HG02798 (cell line): Measurements from ENCODE around the gene GSK3A.

Experiments
- ATAC-seq: cut with Tn5 transposase; IDR thresholded peaks from one replicate; pipeline ENCODE4 v1.9.1; 2021; ENCODE audit warnings: mild to moderate bottlenecking; ENCODE audit not compliant: unreplicated experiment, poor library complexity

GSK3A gene

DNA sequence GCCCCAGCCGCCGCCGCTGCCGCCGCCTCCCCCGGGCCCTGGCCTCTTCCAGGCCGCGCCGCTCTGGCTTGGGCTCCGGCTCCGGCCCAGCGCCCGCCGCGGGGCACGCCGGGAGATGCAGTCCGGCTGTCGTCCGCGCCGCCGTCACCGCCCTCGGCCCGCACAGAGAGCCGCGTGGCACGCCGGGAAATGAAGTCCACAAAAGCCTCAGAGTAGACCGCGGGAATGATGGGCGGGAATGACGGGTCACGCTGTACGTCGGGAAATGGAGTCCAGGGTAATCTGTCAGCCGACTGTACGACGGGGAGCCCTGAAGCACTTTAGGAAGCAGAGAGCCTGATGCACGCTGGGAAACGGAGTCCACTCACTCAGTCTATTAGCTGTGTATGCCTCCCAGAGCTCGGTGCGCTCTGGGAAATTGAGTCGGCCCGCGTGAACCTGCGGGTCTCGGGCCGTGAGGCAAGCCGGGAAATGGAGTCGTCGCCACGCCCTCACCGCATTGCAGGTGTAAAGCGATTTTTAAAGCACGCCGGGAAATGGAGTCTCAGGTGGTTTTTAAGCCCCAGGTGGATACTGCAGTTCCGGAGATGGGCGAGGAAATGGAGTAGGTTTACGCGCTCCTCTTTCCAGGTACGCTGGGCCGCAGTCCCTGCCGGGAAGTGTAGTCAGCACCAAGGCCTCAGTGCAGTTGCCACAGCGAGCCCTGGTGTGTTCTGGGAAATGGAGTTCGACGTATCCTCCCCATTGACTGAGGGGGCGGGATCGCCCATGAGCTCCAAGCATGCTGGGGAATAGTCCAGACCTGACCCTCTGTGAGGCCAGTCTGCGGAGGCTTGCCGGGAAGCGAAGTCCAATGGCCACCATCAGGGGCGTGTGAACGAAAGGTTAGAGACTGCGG is at the start of gene GSK3A:
Gene GSK3A, minus strand, starts transcription at position 91 of the 898 bp plus-strand sequence. CDS start 137 bp downstream, outside the sequence.
- peak; percentile 71 for ATAC-seq

DNA sequence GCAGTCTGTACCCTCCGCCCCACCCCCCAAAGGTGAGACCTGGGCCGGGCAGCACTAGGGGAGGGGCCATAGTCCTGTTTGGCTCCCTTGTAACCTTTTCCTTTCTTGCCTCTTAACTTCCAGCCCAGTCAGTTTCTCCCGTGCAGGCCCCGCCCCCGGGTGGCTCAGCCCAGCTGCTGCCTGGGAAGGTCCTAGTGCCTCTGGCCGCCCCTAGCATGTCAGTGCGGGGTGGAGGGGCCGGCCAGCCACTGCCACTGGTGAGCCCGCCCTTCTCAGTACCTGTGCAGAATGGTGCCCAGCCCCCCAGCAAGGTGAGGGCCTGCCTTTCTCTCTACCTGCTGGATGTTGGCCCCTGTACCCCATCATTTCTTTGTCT is 49.0 kb upstream of the GSK3A start:
- ATAC-seq, result no peak

DNA sequence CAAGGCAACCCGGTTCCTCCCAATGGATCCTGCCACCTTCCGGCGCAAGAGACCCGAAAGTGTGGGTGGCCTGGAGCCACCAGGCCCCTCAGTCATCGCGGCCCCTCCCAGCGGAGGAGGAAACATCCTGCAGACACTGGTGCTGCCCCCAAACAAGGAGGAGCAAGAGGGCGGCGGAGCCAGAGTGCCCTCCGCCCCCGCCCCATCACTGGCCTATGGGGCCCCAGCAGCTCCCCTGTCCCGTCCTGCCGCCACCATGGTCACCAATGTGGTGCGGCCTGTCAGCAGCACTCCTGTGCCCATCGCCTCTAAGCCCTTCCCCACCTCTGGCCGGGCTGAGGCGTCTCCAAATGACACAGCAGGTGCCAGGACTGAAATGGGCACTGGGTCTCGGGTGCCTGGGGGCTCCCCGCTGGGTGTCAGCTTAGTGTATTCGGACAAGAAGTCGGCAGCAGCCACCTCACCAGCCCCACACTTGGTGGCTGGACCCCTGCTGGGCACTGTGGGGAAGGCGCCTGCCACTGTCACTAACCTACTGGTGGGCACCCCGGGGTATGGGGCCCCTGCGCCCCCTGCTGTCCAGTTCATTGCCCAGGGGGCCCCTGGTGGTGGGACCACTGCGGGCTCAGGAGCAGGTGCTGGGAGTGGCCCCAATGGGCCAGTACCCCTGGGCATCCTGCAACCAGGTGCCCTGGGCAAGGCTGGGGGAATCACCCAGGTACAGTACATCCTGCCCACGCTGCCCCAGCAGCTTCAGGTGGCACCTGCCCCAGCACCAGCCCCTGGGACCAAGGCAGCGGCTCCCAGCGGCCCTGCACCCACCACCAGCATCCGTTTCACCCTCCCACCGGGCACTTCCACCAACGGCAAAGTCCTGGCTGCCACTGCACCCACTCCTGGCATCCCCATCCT is 48.4 kb upstream of the GSK3A start:
- ATAC-seq, result no peak

DNA sequence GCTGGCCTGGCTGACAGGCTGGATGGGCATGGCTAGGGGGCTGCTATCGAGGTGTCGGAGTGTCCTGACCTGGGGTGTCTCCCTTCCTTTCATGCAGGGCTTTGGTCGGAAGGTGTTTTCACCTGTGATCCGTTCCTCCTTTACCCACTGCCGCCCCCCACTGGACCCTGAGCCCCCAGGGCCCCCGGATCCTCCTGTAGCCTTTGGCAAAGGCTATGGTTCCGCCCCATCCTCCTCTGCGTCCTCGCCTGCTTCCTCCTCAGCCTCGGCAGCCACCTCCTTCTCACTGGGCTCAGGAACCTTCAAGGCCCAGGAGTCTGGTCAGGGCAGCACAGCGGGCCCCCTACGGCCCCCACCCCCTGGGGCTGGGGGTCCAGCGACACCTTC is 47.7 kb upstream of the GSK3A start:
- ATAC-seq, result no peak

DNA sequence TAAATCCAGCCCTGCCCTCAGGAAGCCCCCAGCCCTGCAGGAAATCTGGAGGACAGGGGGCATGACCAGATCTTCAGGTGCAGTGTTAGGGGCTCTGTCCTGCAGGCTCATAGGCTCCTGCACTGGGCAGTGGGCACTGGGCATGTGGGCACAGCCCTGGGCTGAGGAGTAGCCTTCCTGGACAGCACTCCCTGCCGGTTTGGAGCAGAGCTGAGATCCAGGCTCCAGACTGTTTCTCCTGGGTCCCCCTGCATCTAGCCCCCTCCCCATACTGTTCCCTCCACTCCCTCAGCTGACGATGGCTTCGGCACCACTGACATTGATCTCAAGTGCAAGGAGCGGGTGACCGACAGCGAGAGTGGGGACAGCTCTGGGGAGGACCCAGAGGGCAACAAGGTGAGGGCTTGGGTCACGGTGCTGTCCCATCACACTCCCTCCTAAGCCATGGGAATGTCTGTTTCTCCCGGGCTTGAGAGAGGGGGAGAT is 47.2 kb upstream of the GSK3A start:
- ATAC-seq, result no peak

DNA sequence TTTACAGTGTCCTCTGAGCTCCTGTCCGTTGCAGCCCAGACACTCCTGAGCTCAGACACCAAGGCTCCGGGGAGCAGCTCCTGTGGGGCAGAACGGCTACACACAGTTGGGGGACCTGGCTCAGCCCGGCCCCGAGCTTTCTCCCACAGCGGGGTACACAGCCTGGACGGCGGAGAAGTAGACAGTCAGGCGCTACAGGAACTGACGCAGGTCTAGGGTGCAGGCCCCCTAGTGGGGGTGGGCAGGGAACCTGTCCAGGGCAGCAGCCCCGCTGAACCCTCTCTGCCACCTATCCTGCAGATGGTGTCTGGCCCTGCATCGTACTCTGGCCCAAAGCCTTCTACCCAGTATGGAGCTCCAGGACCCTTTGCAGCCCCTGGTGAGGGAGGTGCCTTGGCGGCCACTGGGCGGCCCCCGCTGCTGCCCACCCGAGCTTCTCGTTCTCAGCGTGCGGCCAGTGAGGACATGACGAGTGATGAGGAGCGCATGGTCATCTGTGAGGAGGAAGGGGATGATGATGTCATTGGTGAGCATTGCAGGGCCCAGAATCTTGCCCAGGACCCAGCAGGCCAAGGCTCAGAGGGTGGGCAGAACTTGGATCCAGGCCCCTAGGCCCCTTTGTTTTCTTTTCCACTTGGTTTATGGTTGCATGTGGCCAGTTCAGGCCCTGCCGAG is 46.6 kb upstream of the GSK3A start:
- no peak for ATAC-seq

DNA sequence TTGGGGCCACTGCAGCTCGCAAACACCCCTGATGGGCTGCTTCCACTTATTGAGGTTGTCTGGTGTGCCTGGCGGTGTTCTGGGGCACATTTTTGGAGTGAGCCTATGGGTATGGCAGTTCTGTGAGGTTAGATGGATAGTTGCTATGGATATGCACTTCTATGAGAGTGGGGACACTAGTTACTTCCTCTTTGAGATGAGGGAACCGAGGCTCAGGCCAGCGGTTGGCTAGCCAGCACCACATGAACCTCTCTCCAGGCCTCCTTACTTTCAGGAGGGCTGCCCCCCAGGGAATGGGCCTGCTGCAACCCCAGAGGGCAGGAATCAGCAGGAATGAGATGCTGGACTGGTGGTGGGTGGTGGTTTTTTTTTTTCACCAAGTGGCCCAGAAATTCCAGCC is 46.0 kb upstream of the GSK3A start:
- ATAC-seq, result no peak

DNA sequence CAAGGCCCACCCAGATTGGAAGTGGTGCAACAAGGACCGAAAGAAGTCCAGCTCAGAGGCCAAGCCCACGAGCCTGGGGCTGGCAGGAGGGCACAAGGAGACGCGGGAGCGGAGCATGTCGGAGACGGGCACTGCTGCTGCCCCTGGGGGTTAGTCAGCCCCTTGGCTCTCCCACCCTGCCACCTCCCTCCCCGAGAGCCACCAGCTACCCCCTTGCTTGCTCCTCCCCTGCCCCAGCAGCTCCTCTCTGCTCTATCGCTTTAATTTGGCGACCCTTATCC is 45.4 kb upstream of the GSK3A start:
- no peak for ATAC-seq

DNA sequence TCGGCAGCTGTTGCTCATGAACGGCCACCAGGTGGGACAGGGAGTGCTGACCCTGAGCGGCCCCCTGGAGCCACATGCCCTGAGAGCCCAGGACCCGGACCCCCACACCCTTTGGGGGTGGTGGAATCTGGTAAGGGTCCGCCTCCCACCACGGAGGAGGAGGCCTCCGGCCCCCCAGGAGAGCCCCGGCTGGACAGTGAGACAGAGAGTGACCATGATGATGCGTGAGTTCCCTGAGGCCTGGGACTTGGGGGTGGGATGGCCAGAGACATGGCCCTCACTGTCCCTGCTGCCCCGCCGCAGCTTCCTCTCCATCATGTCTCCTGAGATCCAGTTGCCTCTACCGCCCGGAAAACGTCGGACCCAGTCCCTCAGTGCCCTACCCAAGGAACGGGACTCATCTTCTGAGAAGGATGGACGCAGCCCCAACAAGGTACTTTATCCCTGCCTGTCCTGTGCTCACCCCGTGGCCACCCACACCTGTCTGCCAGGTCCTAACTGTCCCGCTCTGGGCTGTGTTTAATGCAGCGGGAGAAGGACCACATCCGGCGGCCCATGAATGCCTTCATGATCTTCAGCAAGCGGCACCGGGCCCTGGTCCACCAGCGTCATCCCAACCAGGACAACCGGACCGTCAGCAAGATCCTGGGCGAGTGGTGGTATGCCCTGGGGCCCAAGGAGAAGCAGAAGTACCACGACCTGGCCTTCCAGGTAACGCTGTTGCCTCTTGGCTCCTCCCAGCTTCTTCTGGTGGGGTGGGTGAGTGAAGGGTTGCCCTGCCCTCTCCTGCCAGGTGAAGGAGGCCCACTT is 44.8 kb upstream of the GSK3A start:
- no peak for ATAC-seq

DNA sequence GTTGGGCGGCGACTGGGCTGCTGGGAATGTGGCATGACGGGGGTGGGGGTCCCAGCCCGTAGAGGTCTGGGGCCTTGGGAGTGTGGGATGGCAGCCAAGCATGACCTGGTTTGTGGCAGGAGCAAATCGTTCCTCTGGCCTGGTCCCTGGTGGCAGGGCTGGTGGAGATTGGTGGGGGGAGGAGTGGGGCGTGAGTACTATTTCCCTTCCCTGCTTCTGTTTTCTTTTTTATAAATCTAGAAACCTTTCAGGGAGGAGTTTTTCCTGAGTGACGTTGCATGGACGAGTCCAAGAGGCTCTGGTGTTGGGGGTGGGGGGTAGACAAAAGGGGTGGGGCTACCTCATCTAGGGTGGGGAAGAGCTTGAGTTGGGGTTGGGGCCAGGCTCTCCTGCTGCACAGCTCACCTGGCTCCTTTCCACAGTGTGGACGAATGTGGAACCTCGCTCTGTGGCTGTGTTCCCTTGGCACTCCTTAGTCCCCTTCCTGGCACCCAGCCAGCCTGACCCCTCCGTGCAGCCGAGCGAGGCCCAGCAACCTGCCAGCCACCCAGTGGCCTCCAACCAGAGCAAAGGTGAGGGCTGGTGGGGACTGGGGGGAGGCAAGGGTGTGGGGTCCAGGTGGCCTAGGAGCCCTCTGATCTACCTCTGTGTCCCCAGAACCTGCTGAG is 44.1 kb upstream of the GSK3A start:
- ATAC-seq, result no peak

DNA sequence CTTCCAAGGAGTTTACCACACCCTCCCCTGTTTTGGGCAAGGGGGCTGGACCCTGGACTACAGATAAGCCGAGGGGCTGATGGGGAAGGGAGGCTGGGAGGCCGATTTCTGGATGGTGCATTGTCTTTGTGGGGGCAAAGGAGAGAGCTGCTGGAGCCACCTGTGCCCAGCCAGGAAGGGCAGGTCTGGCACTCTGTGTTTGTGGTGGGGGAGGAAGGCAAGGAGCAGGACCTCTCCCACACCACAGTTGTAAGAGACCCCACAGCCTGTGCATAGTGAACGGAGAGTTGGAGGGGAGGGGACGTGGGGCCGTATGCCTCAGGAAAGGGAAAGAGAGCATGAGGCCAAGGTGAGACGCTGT is 43.6 kb upstream of the GSK3A start:
- no peak for ATAC-seq

DNA sequence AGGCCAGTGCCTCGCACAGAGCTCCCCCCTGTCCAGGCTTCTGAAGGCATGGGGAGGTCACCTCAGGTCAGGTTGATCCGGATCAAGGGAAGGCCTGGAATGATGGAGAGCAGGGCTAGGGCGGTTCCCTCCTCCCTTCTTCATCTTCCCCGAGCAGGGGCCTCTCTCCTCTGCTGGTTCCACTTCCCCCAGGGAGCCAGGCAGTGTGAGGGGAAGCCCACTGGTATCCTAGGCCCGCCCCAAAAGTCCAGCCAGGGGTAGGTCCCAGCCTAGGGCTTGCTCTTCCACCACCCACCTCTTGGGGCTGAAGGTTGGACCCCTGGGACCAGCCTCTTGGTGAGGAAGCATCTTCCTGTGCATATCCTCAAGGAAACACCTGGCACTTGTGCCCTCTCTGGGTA is 43.1 kb upstream of the GSK3A start:
- no peak for ATAC-seq

DNA sequence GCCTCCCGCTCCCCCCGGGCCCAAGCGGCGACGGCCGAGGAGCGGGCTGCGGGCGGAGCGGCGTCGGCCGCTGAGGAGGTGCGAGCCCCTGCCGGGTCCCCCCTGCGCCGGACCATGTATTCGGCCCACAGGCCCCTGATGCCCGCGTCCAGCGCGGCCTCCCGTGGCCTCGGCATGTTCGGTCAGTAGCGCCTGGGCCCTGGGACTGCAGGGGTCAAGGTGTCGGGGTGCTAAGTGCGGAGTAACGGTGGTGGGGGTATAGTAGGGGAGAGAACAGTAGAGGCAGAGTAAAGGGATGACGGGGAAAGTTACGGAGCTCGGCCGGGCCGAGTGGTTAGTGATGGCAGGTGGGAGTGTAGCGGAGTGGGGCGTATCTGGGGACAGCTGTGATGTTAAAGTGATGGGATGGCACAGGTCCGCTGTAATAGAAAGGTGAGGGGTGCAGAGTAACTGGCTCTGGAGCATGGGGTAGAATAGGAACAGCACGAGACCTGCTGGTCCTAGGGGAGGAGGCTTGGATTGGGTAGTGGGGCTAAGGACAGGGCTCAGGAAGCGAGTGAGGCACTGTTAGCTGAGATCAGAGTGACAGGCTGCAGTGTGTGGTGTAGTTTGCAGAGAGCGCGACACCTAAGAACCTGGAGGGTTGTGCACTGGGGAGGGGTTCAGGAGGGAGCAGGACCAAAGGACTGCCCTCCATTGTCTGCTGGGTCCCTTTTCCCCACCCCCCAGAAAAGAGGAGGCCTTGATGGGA is 42.4 kb upstream of the GSK3A start:
- peak; percentile 0 for ATAC-seq

DNA sequence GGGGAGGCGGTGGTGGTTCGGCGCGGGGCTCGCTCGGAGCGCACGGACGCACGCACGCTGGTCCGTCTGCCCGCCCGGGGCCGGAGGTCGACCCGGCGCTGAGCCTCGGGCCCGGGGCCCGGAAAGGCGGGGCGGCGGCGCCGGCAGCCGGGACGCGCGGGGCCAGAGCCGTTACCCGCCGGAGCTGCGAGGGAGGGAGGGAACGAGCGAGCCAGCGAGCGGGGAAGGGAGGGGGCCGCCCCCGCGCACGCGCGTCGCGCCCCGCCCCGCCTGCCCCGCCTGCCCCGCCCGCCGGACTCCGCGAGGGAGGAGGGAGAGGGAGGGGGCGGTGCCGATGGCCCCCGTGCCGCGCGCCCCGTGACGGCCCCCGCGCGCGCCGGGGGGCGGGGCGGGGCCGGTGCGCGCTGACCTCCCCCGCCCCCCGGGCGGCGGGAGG is 41.7 kb upstream of the GSK3A start:
- ATAC-seq, result peak; percentile 49

DNA sequence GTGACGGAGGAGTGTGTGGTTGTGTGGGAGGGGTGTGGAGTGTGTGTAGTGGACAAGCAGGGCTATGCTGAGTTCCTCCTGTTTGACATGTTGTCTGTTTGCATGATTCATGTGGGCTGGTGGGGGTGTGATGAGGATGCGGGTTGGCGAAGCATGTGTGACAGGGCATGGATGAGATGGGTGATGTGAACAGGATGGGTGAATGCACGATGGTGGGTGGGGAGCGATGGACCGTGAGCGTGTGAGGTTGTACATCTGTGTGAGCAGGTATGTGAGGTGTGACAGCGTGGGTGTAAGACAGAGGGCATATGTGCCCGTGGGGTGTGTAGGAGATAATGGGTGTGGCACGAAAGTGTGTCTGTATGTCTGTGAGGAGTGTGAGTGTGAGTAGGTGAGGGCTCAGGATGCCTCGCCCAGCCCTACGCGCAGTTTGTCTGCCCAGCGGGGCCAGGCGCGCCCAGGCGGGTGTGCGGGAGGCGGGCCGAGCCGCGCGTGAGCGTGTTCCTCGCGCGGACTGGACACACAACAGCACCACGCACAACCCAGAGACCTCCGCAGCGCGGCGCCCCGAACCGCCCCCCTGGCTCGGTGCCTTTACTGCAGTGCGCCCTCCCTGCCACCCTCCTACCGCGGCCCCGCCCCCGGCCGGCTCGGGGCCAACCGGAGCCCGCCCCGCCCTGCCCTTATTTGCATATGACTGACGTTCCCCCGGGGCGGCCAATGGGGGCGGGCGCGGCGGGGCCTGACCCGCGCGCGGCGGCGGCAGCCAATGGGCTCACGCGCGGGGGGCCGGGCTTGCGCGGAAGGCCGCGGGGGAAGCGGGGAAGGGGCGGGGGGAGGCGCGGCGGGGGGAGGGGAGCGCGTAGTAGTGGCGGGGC is 41.0 kb upstream of the GSK3A start:
- peak; percentile 66 for ATAC-seq

DNA sequence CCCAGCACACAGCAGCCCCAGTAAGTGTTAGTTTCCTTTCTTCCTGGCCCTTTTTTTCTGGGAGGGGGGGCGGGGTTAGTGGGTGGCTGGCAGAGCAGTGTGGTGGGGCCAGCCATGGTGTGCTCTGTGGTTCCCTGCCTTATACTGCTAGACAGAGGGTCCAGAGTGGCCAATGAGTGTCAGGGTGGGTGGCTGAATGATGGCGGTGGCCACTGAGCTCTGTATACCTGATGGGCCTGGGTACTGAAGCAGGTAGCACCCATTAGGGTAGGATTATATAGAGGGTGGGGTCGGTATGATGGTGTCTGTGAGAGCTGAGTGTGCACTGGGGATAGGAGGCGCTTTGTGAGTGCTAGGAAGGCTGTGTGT is 40.4 kb upstream of the GSK3A start:
- ATAC-seq, result no peak

DNA sequence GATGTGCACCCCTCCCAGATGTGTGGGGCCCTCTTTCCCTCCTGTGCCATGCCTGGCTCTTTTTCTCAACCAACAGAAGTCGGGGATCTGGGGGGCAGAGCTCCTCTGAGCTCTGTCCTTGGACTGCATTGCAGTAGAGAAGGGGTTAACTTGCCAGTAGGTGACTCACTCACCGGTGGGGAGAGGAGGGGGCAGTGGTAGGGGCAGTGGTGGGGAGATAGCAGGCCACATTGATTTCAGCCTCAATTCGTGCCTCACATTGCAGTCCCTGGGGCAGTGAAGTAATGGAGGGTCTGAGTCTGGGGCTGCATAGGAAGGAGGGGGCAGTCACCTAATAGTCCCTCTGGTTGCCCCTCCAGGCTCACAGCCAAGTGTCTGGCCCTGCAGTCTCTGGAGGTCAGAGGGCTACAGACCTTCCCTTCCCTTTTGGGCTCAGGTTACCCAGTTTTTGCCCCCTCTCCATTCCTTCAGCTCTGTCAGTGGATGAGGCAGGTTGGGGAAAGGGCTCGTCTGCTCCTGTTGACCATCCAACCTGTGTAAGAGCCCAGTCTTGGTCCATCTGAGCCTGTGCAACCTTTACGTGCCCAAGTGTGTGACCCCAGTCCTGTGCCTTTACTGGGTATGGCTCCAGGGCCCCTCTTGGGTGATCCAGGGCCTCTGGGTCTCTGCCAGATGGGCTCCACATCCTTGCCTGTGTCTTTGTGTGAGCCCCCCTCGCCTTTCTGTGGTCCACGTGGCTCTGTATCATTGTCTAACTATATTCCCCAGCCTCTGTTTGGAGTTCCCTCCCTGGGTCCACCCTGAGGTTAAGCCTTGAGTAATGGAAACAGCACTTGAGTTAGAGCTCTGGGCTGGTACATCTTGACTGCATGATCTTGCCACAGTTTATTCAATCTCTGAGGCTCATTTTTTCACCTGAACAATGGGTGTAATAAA is 39.7 kb upstream of the GSK3A start:
- ATAC-seq, result no peak
